ENCODE results near the gene HMGB1. TPM values are rescaled to one million over a fixed set of nuclear protein-coding genes. Genes with fewer than 3 reads are reported as not detected.

The HMGB1 gene
- polyA plus RNA-seq, 4 donors: 782 to 933 (median 847) TPM

DNA sequence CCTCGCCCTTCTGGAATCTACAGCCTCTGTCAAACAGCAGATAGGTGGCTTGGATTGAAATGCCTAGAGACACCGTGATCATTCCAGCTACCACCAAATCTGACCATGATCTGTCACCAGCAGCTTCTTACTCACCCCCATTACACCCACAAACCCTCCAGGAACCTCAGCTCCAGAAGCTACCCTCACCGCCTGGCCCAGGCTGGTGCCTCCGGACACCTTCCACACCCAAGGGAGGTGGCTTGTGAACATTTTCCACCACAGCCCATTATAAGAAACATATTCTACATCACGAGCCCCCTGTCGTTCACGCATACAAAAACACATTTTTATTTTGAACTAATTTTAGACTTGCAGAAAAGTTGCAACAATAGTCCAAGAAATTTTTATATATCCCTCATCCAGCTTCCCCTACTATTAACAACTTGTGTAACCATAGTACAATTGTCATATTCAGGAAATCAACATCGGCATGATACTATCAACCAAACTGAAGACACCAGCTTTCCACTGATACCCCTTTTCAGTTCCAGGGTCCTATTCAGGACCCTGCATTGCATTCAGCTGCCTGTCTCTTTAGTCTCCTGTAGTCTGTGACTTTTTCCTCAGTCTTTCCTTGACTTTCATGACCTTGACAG, 58.8 kb downstream of the HMGB1 start:
- no peak for DNase-seq (ENCODE audit: low read depth in 4 of 4, low spot score in 3 of 4)

Other genes with a start within 250 kb of the HMGB1 start
- gene KATNAL1, start 158.4 kb downstream of the HMGB1 start, polyA plus RNA-seq (ENCODE audit: insufficient read length in 4 of 4): 10 to 100 TPM; 11.9 to 21.3 (median 13.6) TPM
- under 1 TPM; 0.26 to 0.60 (median 0.54) TPM for gene UBE2L5, start 43.4 kb downstream of the HMGB1 start, polyA plus RNA-seq (ENCODE audit: insufficient read length in 4 of 4)
- 10 to 100 TPM; 24.3 to 30.7 (median 26.3) TPM for gene USPL1, start 152.0 kb upstream of the HMGB1 start, polyA plus RNA-seq (ENCODE audit: insufficient read length in 4 of 4)